Endothelial cell (in vitro differentiated cells): Measurements from ENCODE around the gene ZNF70. TPM values are rescaled to one million over a fixed set of nuclear protein-coding genes. Genes with fewer than 3 reads are reported as not detected.

Experiments used
- DNase-seq: peaks from one replicate; pipeline ENCODE4 v3.0.0; 2021; ENCODE audit warnings: low spot score
- H3K27ac Mint-ChIP-seq: one replicate; pipeline ENCODE4 v1.8.0; 2021; ENCODE audit warnings: mixed read lengths, inconsistent platforms; ENCODE audit not compliant: unreplicated experiment
- H3K27me3 Mint-ChIP-seq: one replicate; pipeline ENCODE4 v1.8.0; 2021; ENCODE audit warnings: mild to moderate bottlenecking, moderate library complexity, mixed read lengths, inconsistent platforms; ENCODE audit not compliant: unreplicated experiment
- H3K36me3 Mint-ChIP-seq: one replicate; pipeline ENCODE4 v1.8.0; 2021; ENCODE audit warnings: mild to moderate bottlenecking, low read depth, mixed read lengths, inconsistent platforms; ENCODE audit not compliant: unreplicated experiment
- H3K4me1 Mint-ChIP-seq: one replicate; pipeline ENCODE4 v1.8.0; 2021; ENCODE audit warnings: mild to moderate bottlenecking, mixed read lengths, inconsistent platforms; ENCODE audit not compliant: unreplicated experiment
- H3K4me3 Mint-ChIP-seq: one replicate; pipeline ENCODE4 v1.8.0; 2021; ENCODE audit warnings: mild to moderate bottlenecking, mixed read lengths, inconsistent platforms; ENCODE audit not compliant: unreplicated experiment
- H3K9me3 Mint-ChIP-seq: one replicate; pipeline ENCODE4 v1.8.0; 2021; ENCODE audit warnings: mixed read lengths, inconsistent platforms; ENCODE audit not compliant: unreplicated experiment
- total RNA-seq: library from RNA; stranded (reverse); fragmentation: NEBNext Ultra II Directional; extraction: Animal tissue kit (Norgen Biotek cat#: 25700); gene quantifications from one replicate; pipeline ENCODE4 v1.2.1, GENCODE V29; 2021; ENCODE audit not compliant: unreplicated experiment
- TF ChIP-seq, protein P1 (sequence below): fragments of 200-600 bp; sonication (generic); IDR thresholded peaks from one replicate; pipeline ENCODE4 v1.5.0; 2021; ENCODE audit warnings: antibody characterized with exemption; ENCODE audit not compliant: unreplicated experiment

The ZNF70 gene
- total RNA-seq, 1 donor from 2014 or later, result 8.0 TPM

DNA sequence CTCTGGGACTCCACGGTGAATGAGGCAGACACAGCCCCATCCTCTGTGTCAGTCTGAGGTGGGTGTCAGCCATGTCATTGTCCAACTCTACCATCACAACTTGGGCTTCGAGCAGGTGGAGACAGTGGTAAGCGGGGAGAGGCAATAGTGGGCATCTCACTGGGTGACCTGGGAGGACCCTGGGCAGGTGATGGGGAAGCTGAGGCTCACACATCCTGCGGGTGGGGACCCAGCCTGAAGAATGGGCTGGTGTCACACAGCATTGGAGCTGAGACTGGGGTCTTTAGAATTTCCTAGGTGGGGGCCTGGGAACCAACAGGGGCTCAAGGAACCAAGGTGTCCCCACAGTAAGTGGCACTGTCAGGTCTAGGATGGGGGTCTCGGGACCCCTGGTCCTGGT lies 28.8 kb upstream of the ZNF70 start:
- H3K27me3 Mint-ChIP-seq, result peaks cover 4% of the 10 kb centered on the region
- DNase-seq, result no peak
- H3K36me3 Mint-ChIP-seq, result peaks cover under 1% of the 10 kb centered on the region
- peak overlapping the region; percentile 22 for H3K27ac Mint-ChIP-seq
- no peak overlapping the region for H3K4me3 Mint-ChIP-seq
- H3K9me3 Mint-ChIP-seq, result no peaks in the 10 kb centered on the region
- TF ChIP-seq, protein P1, sequence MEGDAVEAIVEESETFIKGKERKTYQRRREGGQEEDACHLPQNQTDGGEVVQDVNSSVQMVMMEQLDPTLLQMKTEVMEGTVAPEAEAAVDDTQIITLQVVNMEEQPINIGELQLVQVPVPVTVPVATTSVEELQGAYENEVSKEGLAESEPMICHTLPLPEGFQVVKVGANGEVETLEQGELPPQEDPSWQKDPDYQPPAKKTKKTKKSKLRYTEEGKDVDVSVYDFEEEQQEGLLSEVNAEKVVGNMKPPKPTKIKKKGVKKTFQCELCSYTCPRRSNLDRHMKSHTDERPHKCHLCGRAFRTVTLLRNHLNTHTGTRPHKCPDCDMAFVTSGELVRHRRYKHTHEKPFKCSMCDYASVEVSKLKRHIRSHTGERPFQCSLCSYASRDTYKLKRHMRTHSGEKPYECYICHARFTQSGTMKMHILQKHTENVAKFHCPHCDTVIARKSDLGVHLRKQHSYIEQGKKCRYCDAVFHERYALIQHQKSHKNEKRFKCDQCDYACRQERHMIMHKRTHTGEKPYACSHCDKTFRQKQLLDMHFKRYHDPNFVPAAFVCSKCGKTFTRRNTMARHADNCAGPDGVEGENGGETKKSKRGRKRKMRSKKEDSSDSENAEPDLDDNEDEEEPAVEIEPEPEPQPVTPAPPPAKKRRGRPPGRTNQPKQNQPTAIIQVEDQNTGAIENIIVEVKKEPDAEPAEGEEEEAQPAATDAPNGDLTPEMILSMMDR, result no peak
- H3K4me1 Mint-ChIP-seq, result no peaks in the 10 kb centered on the region

DNA sequence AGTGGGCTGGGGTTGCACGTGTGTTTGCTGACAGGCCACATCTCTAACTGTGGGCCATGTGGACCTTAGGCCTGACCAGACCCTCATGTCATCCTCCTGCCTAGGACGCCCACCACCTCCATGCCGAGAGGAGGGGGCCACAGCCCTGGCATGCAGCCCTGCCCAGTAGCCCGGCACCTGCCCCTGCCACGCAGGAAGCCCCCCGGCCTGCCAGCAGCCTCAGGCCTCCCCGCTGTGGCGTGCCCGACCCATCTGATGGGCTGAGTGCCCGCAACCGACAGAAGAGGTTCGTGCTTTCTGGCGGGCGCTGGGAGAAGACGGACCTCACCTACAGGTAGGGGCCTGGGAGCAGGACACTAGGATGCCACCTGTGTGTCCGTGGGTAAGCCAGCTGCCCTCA lies 28.2 kb upstream of the ZNF70 start:
- Mint-ChIP-seq H3K27ac (no peak overlapping the region), H3K4me1 (no peaks in the 10 kb centered on the region), H3K9me3 (no peaks in the 10 kb centered on the region), H3K4me3 (no peak overlapping the region), H3K27me3 (peaks cover 4% of the 10 kb centered on the region), H3K36me3 (peaks cover 5% of the 10 kb centered on the region)
- no peak for DNase-seq
- TF ChIP-seq, protein P1, result no peak

DNA sequence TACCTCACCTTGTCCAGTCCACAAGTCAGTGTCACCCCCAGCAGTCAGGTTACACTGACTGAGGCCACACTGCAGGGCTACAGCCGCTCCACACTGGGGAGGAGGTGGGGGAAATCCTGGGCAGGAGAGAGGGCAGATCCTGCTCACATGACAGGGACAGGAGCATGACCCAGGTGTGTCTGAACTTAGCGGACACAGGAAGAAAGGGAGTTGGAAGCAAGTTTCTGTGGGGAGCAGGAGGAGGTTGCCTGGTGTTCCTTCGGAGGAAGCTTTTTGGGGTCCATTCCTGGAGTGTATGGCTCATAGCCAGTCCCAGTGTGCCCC lies 27.6 kb upstream of the ZNF70 start:
- H3K4me3 Mint-ChIP-seq, result no peak overlapping the region
- DNase-seq, result no peak
- H3K36me3 Mint-ChIP-seq, result peaks cover 5% of the 10 kb centered on the region
- H3K4me1 Mint-ChIP-seq, result no peaks in the 10 kb centered on the region
- TF ChIP-seq, protein P1, result no peak
- no peak overlapping the region for H3K27ac Mint-ChIP-seq
- peaks cover 4% of the 10 kb centered on the region for H3K27me3 Mint-ChIP-seq
- H3K9me3 Mint-ChIP-seq, result no peaks in the 10 kb centered on the region

DNA sequence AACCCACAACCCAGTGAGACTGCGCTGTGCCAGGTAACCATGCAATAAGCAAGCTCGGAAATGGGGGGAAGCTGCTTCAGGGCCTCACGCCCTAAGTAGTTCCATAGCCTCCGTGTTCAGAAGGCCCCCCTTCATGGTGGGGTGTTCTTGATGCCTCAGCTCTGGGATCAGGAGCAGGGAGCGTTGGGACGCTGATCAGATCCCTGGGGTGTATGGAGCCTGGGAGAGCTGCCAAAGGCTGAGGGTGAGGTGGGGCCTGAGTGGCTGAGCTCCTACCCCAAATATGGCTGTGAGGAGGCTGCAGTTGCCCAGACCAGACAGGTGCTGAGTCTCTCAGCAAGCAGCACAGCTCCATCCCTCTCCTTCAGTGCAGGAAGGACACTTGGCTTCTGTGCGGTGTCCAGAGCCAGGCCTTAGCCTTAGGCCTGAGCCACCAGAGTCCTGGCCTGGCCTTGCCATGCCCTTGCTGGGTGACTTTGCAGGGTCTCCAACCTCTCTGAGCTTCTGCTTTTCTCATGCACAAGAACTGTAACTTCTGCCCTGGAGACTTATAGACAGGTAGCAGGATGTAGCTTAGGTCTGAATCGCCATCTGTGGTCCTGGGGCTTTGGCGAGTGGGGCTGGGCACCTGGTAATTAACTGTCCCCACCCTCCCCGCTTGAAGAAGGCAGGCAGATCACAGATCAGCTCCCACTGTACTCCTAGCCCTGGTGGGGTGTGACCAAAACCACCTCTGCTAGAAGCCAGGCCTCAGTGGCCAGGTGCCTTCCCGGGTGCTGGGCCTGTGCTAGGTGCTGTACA lies 27.1 kb upstream of the ZNF70 start:
- peaks cover 5% of the 10 kb centered on the region for H3K36me3 Mint-ChIP-seq
- H3K9me3 Mint-ChIP-seq, result no peaks in the 10 kb centered on the region
- peaks cover 8% of the 10 kb centered on the region for H3K27me3 Mint-ChIP-seq
- TF ChIP-seq, protein P1, result no peak
- no peak for DNase-seq
- no peak overlapping the region for H3K27ac Mint-ChIP-seq
- H3K4me1 Mint-ChIP-seq, result peaks cover 5% of the 10 kb centered on the region
- no peak overlapping the region for H3K4me3 Mint-ChIP-seq

DNA sequence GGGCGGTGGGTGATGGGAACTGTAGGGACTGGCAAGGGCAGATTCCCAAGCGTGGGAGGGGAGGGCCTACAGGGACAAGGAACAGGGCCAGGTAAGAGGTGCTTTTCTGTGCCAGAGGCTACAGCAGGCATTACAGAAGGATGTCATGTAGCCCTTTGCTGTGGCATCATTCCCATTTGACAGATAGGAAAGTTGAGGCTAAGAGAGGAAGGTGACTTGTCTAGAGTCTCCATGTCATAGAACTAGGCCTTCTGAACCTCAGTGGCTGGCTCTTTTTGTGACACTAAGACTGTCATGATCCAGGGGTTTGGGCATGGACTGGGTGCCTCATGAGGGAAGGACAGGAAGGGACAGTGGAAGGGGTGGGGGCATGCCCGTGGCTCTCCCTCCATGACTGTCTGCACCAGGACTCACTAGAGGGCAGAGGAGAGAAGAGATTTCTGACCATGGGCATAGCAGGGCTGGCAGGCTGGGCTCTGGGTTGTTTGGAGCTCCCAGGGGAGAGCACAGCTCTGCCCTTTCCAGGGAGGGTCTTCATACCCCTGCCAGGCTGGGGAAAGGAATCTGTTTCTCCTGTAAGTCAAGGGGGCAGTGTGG lies 25.0 kb upstream of the ZNF70 start:
- TF ChIP-seq, protein P1, result no peak
- Mint-ChIP-seq H3K4me3 (no peak overlapping the region), H3K27ac (no peak overlapping the region), H3K36me3 (peaks cover 5% of the 10 kb centered on the region), H3K27me3 (peaks cover 9% of the 10 kb centered on the region), H3K9me3 (no peaks in the 10 kb centered on the region), H3K4me1 (peaks cover 8% of the 10 kb centered on the region)
- no peak for DNase-seq
